GM12892 (cell line): ENCODE data around the gene COL23A1.

ENCODE experiments used
- POLR2A ChIP-seq: IDR thresholded peaks from 2 replicates; pipeline ENCODE4 v1.6.1; 2011; ENCODE audit warnings: low read depth, low read length, control low read depth
- POLR2AphosphoS5 ChIP-seq: IDR thresholded peaks from 2 replicates; pipeline ENCODE4 v1.6.1; 2011; ENCODE audit warnings: low read depth, low read length, control low read depth
- TAF1 ChIP-seq: IDR thresholded peaks from 2 replicates; pipeline ENCODE4 v1.6.1; 2011; ENCODE audit warnings: low read depth, mild to moderate bottlenecking, control low read depth, low read length, borderline replicate concordance

DNA sequence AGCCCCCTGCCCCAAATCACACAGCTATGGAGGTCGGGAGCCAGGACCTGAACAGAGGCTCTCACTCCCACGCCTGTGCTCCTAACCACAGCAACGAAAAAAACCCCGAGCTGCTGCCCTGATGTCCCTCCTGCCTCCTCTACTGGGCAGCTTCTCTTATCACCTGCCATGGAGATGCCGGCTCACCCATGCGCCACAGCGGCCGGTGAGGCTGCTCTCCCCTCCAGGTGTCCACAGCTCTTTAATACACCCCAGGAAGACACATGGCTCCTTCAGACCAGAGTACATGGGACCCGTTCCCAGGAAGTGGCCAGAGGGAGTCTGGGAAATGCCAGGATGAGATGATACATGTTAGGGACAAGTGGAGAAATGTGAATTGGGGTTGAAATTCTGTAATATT is 110.9 kb downstream of the COL23A1 start:
- TF ChIP-seq POLR2AphosphoS5 (no peak), POLR2A (no peak), TAF1 (no peak)
